Esophagus squamous epithelium (tissue), 5 donors: ENCODE data around the gene MFSD12. TPM values are rescaled to one million over a fixed set of nuclear protein-coding genes. Genes with fewer than 3 reads are reported as not detected.
"Not testable (repeated sequence)": the region's sequence is repeated elsewhere in the genome, so short reads cannot be mapped to it uniquely, and the experiment has no call there.

Source experiments
- DNase-seq: peaks from one replicate; lab custom pipeline; 2025; lab: John Stamatoyannopoulos, UW
- H3K27ac ChIP-seq, 4 donors: fragments of 200-600 bp; sonication (generic); one replicate each; pipeline ENCODE4 v1.5.1; 2016 to 2019; ENCODE audit warnings: mild to moderate bottlenecking in 1 of 4
- H3K27me3 ChIP-seq, 4 donors: fragments of 200-600 bp; sonication (generic); 1 replicate in 3 of 4; 2 replicates in 1 of 4; pipeline versions ENCODE4 v1.5.1 to v1.6.0; 2017 to 2021; ENCODE audit warnings: antibody characterized with exemption in 1 of 4
- H3K36me3 ChIP-seq, 3 donors: fragments of 200-600 bp; sonication (generic); one replicate each; pipeline ENCODE4 v1.5.1; 2016 to 2019
- H3K4me1 ChIP-seq, 3 donors: fragments of 200-600 bp; sonication (generic); one replicate each; pipeline ENCODE4 v1.5.1; 2017 to 2019
- H3K4me3 ChIP-seq, 4 donors: fragments of 200-600 bp; sonication (generic); 1 replicate in 3 of 4; 2 replicates in 1 of 4; pipeline ENCODE4 v1.5.1; 2016 to 2019; ENCODE audit warnings: mild to moderate bottlenecking in 2 of 4, moderate library complexity in 1 of 4
- H3K9me3 ChIP-seq, 3 donors: fragments of 200-600 bp; sonication (generic); one replicate each; pipeline ENCODE4 v1.5.1; 2016 to 2019
- POLR2A ChIP-seq, 4 donors: fragments of 450-650 bp; IDR thresholded peaks; one replicate each; pipeline ENCODE4 v1.6.1; 2017; ENCODE audit warnings: antibody characterized with exemption in 4 of 4, mild to moderate bottlenecking in 4 of 4, moderate library complexity in 3 of 4
- WGBS, 2 donors: methylation state at CpG; one replicate each; pipeline ENCODE4 v1.1.5; 2018; 5-methylcytosine and 5-hydroxymethylcytosine counted together
- intact Hi-C: fragments of 100-400 bp; cut with DNase I; formaldehyde crosslinking; loops from one replicate; pipeline ENCODE4 v1.15.0; 2022
- total RNA-seq, 4 donors: library from RNA; depleted of rRNA; stranded (reverse); fragments of >200 nt; gene quantifications; one replicate each; pipeline ENCODE4 v1.1.0, GENCODE V29; 2016
- TF ChIP-seq, protein P1 (sequence below), 6 experiments: fragments of 450-650 bp in 4 of 6; fragments of 200-600 bp in 2 of 6; sonication (generic) in 2 of 6; IDR thresholded peaks; one replicate each; pipeline ENCODE4 v1.5.1; 2016 to 2019; ENCODE audit warnings: antibody characterized with exemption in 6 of 6, mild to moderate bottlenecking in 4 of 6, moderate library complexity in 4 of 6
- donor health status: DM: yes; HTN: yes; CAD: no.

MFSD12 gene
- total RNA-seq, 4 donors from 2014 or later, result 22.5 to 50.4 (median 37.3) TPM

DNA sequence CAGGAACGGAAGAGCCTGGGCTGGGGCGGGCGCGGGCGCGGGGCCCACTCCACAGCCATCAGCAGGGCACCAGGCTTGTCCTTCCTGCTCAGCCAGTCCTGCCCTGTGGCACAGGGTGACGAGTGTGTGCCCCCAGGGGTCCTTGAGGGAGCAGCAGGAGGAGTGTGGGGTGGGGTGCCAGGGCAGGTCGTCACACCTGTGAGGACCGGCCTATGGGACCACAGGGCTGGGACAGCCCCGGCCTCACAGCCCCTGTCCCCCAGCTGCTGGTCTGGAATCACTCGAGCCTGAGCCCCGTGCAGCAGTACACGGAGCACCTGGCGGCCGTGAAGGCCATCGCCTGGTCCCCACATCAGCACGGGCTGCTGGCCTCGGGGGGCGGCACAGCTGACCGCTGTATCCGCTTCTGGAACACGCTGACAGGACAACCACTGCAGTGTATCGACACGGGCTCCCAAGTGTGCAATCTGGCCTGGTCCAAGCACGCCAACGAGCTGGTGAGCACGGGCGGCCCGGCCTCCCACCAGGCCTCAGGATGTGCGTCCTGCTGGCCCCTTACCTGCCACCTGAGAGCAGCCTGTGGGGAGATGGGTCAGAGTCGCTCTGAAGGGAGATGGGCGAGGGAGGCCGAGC is 25.1 kb downstream of the MFSD12 start:
- no peak for DNase-seq

DNA sequence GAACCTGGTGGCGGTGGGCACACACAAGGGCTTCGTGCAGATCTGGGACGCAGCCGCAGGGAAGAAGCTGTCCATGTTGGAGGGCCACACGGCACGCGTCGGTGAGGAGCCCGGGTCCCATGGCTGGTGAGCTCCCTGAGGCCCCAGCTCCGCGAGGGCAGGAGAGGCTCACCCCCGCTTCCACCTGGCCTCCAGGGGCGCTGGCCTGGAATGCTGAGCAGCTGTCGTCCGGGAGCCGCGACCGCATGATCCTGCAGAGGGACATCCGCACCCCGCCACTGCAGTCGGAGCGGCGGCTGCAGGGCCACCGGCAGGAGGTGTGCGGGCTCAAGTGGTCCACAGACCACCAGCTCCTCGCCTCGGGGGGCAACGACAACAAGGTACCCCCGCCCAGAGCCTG is 25.7 kb downstream of the MFSD12 start:
- Histone ChIP-seq H3K36me3 (peaks cover 48 to 86% (median 59%) of the 10 kb centered on the region in 3 donors), H3K4me3 (no peak overlapping the region), H3K4me1 (peaks cover 0 to 11% (median 0%) of the 10 kb centered on the region in 3 donors), H3K27ac (no peak overlapping the region), H3K9me3 (no peaks in the 10 kb centered on the region), H3K27me3 (no peaks in the 10 kb centered on the region)
- 83% methylated on average over 6 of the region's 29 CpGs; no CpG with 5 or more reads in 1 of the 2 donors for WGBS, 2 donors
- DNase-seq, result no peak
- intact Hi-C loops, result no loop called here
- TF ChIP-seq POLR2A (IDR thresholded peaks at IDR 0.05), result no peak
- TF ChIP-seq, protein P1, sequence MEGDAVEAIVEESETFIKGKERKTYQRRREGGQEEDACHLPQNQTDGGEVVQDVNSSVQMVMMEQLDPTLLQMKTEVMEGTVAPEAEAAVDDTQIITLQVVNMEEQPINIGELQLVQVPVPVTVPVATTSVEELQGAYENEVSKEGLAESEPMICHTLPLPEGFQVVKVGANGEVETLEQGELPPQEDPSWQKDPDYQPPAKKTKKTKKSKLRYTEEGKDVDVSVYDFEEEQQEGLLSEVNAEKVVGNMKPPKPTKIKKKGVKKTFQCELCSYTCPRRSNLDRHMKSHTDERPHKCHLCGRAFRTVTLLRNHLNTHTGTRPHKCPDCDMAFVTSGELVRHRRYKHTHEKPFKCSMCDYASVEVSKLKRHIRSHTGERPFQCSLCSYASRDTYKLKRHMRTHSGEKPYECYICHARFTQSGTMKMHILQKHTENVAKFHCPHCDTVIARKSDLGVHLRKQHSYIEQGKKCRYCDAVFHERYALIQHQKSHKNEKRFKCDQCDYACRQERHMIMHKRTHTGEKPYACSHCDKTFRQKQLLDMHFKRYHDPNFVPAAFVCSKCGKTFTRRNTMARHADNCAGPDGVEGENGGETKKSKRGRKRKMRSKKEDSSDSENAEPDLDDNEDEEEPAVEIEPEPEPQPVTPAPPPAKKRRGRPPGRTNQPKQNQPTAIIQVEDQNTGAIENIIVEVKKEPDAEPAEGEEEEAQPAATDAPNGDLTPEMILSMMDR (IDR thresholded peaks at IDR 0.05), result no peak

More for the DNA sequence above, 25.1 kb downstream of the MFSD12 start:
- Histone ChIP-seq H3K36me3 (peaks cover 43 to 85% (median 53%) of the 10 kb centered on the region in 3 donors), H3K27me3 (no peaks in the 10 kb centered on the region), H3K4me1 (peaks cover 0 to 17% (median 0%) of the 10 kb centered on the region in 3 donors), H3K9me3 (no peaks in the 10 kb centered on the region), H3K4me3 (no peak overlapping the region), H3K27ac (no peak overlapping the region)
- intact Hi-C loops, result no loop called here
- no CpG with 5 or more reads among the region's 33 CpGs for WGBS, 2 donors
- no peak for TF ChIP-seq POLR2A (IDR thresholded peaks at IDR 0.05)
- TF ChIP-seq, protein P1 (IDR thresholded peaks at IDR 0.05), result no peak

DNA sequence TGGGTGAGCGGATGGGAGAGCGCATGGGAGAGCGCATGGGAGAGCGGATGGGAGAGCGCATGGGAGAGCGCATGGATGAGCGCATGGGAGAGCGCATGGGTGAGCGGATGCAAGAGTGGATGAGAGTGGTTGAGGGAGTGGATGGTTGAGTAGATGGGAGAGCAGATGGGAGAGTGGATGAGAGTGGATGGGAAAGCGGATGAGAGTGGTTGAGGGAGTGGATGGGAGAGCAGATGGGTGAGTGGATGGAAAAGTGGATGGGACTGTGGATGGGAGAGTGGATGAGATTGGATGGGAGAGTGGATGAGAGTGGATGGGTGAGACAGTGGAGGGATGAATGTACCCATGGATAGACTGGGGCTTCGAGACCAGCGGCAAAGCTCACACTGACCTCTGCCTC is 27.0 kb downstream of the MFSD12 start:
- H3K27me3 ChIP-seq, result no peaks in the 10 kb centered on the region
- H3K9me3 ChIP-seq, result no peaks in the 10 kb centered on the region
- H3K36me3 ChIP-seq, result peaks cover 51 to 86% (median 62%) of the 10 kb centered on the region in 3 donors
- no peak overlapping the region for H3K27ac ChIP-seq
- TF ChIP-seq POLR2A (IDR thresholded peaks at IDR 0.05), result no peak
- TF ChIP-seq, protein P1 (IDR thresholded peaks at IDR 0.05), result no peak
- DNase-seq, result no peak
- no peaks in the 10 kb centered on the region for H3K4me1 ChIP-seq
- intact Hi-C loops, result no loop called here
- H3K4me3 ChIP-seq, result no peak overlapping the region
- WGBS, 2 donors, result 96% methylated on average over 12 of the region's 12 CpGs

DNA sequence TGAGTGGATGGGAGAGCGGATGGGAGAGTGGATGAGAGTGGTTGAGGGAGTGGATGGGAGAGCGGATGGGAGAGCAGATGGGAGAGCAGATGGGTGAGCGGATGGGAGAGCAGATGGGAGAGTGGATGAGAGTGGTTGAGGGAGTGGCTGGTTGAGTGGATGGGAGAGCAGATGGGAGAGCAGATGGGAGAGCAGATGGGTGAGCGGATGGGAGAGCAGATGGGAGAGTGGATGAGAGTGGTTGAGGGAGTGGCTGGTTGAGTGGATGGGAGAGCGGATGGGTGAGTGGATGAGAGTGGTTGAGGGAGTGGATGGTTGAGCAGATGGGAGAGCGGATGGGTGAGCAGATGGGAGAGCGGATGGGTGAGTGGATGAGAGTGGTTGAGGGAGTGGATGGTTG is 28.1 kb downstream of the MFSD12 start:
- intact Hi-C loops, DNase-seq, H3K4me1 ChIP-seq, H3K9me3 ChIP-seq, H3K4me3 ChIP-seq, H3K27me3 ChIP-seq, H3K27ac ChIP-seq: not testable (repeated sequence)
- peaks cover 52 to 84% (median 62%) of the 10 kb centered on the region in 3 donors for H3K36me3 ChIP-seq
- WGBS, 2 donors, result 91 to 95% methylated on average over 7 of the region's 7 CpGs

DNA sequence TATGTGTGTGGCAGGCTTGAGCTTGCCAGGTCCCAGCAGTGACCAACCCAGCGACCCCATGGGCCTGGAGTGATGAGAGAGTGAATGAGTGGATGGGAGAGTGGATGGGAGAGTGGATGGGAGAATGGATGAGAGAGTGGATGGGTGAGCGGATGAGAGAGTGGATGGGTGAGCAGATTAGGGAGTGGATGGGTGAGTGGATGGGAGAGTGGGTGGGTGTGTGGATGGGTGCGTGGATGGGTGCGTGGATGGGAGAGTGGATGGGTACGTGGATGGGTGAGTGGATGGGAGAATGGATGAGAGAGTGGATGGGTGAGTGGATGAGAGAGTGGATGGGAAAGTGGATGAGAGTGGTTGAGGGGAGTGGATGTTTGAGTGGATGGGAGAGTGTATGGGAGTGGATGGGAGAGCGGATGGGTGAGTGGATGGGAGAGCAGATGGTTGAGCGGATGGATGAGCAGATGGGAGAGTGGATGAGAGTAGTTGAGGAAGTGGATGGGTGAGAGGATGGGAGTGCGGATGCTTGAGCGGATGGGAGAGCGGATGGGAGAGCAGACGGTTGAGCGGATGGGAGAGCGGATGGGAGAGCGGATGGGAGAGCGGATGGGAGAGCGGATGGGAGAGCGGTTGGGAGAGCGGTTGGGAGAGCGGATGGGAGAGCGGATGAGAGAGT is 28.7 kb downstream of the MFSD12 start:
- intact Hi-C loops, result no loop called here
- Histone ChIP-seq H3K9me3 (no peaks in the 10 kb centered on the region), H3K4me1 (no peaks in the 10 kb centered on the region), H3K36me3 (peaks cover 57 to 84% (median 61%) of the 10 kb centered on the region in 3 donors), H3K4me3 (no peak overlapping the region), H3K27ac (no peak overlapping the region), H3K27me3 (no peaks in the 10 kb centered on the region)
- WGBS, 2 donors, result 94 to 97% methylated on average over 20 of the region's 20 CpGs
- no peak for DNase-seq
- no peak for TF ChIP-seq POLR2A (IDR thresholded peaks at IDR 0.05)

DNA sequence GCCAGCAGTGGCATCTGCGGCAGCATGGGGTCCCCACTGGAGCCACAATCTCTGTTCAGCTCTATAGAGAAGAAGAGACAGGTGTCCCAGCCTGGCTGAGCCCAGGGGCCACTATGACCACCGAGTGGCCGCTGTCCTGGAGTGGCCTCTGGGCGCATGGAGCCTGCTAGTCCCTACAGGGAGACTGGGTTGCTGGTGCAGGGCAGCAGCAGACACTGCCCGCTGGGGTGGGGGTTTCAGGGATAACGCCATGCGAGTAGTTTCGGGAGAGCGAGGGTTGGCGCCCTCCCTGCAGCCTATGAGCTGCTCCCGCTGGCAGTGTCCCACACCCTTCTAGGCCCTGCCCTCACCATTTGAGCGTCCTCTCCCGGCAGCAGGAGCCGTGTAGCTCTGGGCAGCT is 29.3 kb downstream of the MFSD12 start:
- Histone ChIP-seq H3K4me3 (no peak overlapping the region), H3K27me3 (no peaks in the 10 kb centered on the region), H3K4me1 (no peaks in the 10 kb centered on the region), H3K27ac (no peak overlapping the region), H3K9me3 (no peaks in the 10 kb centered on the region), H3K36me3 (peaks cover 60 to 84% (median 61%) of the 10 kb centered on the region in 3 donors)
- DNase-seq, result no peak
- intact Hi-C loops, result no loop called here
- WGBS, 2 donors, result 90 to 100% methylated on average over 2 to 6 of the region's 14 CpGs
- TF ChIP-seq, protein P1 (IDR thresholded peaks at IDR 0.05), result no peak
- TF ChIP-seq POLR2A (IDR thresholded peaks at IDR 0.05), result no peak
